Measurements from ENCODE around the gene C21orf91.

DNA sequence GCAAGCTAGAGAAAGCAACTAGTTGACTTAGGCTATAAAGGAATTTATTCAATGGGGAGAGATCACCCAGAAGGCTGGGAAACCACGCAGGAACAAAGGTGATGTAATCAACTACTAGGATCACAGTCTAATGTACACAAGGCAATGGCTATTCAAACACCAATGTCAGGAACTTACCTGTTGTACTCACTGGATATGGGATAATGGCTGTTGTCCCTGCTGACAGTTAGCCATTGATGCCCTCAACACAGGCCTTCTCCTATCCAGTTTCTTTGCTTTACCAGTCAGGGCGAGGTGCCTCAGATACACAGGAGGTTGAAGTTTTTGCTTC, 32.3 kb downstream of the C21orf91 start:
- TF ChIP-seq, protein P1, sequence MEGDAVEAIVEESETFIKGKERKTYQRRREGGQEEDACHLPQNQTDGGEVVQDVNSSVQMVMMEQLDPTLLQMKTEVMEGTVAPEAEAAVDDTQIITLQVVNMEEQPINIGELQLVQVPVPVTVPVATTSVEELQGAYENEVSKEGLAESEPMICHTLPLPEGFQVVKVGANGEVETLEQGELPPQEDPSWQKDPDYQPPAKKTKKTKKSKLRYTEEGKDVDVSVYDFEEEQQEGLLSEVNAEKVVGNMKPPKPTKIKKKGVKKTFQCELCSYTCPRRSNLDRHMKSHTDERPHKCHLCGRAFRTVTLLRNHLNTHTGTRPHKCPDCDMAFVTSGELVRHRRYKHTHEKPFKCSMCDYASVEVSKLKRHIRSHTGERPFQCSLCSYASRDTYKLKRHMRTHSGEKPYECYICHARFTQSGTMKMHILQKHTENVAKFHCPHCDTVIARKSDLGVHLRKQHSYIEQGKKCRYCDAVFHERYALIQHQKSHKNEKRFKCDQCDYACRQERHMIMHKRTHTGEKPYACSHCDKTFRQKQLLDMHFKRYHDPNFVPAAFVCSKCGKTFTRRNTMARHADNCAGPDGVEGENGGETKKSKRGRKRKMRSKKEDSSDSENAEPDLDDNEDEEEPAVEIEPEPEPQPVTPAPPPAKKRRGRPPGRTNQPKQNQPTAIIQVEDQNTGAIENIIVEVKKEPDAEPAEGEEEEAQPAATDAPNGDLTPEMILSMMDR (IDR thresholded peaks at IDR 0.05), result no peak
- no peak for TF ChIP-seq POLR2A (IDR thresholded peaks at IDR 0.05; ENCODE audit: low read depth)
- no peak for TF ChIP-seq POLR2AphosphoS5 (IDR thresholded peaks at IDR 0.05)
